Tibial nerve (tissue), 4 donors: ENCODE measurements around the gene FBLN1. TPM values are rescaled to one million over a fixed set of nuclear protein-coding genes. Genes with fewer than 3 reads are reported as not detected.

Source experiments
- DNase-seq, 2 donors: peaks; one replicate each; pipeline ENCODE4 v3.0.0-alpha.2; 2019; ENCODE audit warnings: low spot score in 2 of 2
- H3K27ac ChIP-seq, 4 donors: fragments of 200-600 bp; sonication (generic) in 3 of 4; one replicate each; pipeline ENCODE4 v1.5.1; 2017 to 2019; ENCODE audit warnings: mild to moderate bottlenecking in 1 of 4
- H3K27me3 ChIP-seq, 2 donors: fragments of 200-600 bp; sonication (generic) in 1 of 2; one replicate each; pipeline versions ENCODE4 v1.5.1 to v1.6.0; 2017 to 2019
- H3K36me3 ChIP-seq, 3 donors: fragments of 200-600 bp; sonication (generic); one replicate each; pipeline ENCODE4 v1.5.1; 2018 to 2019
- H3K4me1 ChIP-seq, 4 donors: fragments of 200-600 bp; sonication (generic) in 3 of 4; one replicate each; pipeline ENCODE4 v1.5.1; 2017 to 2019
- H3K4me3 ChIP-seq, 4 donors: fragments of 200-600 bp; sonication (generic) in 3 of 4; one replicate each; pipeline ENCODE4 v1.5.1; 2017 to 2019; ENCODE audit warnings: mild to moderate bottlenecking in 1 of 4, moderate library complexity in 1 of 4
- H3K9me3 ChIP-seq, 4 donors: fragments of 200-600 bp; sonication (generic) in 3 of 4; one replicate each; pipeline ENCODE4 v1.5.1; 2017 to 2019
- EP300 ChIP-seq, 2 donors: sonication (generic); formaldehyde crosslinking; IDR thresholded peaks; one replicate each; pipeline ENCODE4 v1.6.1; 2017; ENCODE audit warnings: antibody characterized with exemption in 2 of 2, mild to moderate bottlenecking in 1 of 2
- POLR2A ChIP-seq, 2 donors: fragments of 450-650 bp; IDR thresholded peaks; one replicate each; pipeline ENCODE4 v1.6.1; 2017; ENCODE audit warnings: antibody characterized with exemption in 2 of 2, mild to moderate bottlenecking in 2 of 2, moderate library complexity in 2 of 2
- WGBS, 2 donors: methylation state at CpG; one replicate each; pipeline ENCODE4 v1.1.5; 2018; 5-methylcytosine and 5-hydroxymethylcytosine counted together
- total RNA-seq, 4 donors: library from RNA; depleted of rRNA; stranded (reverse); fragments of >200 nt; gene quantifications; one replicate each; pipeline ENCODE4 v1.1.0, GENCODE V29; 2016
- TF ChIP-seq, protein P1 (sequence below), 5 experiments: fragments of 200-600 bp in 3 of 5; fragments of 450-650 bp in 2 of 5; sonication (generic) in 3 of 5; IDR thresholded peaks; one replicate each; pipeline ENCODE4 v1.5.1; 2016 to 2019; ENCODE audit warnings: antibody characterized with exemption in 5 of 5, mild to moderate bottlenecking in 3 of 5, moderate library complexity in 2 of 5

Gene FBLN1
- total RNA-seq, 4 donors from 2014 or later, result 172 to 1,145 (median 351) TPM

DNA sequence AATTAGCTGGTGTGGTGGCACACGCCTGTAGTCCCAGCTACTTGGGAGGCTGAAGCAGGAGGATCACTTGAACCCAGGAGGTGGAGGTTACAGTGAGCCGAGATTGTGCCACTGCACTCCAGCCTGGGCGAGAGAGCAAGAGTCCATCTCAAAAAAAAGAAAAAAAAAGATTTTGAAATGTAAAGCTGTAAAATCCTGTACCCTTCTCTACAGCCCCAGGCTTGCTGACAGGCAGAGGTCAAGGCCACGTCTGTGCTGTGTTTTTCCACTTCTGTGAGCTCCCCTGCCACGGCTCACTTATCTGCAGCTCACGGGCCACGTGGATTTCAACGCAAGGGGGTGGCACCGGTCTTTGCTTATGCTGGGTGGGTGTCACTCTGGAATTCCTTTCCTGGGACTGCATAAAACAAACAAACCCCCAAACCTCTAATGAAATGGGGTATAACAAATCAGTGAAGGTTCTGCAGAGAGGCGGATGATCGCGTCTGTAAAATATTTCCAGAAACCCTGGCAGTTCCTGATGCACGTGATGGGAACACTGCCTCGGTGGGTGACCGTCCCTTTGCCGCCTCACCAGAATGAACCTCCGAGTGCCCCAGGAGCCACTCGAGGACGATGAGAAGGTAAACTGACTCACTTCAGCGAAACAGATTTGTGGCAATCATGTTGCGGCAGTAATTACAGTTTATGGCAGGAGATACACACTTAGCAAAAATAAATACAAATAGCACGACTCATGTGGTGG, 125.0 kb downstream of the FBLN1 start:
- no peaks in the 10 kb centered on the region for H3K9me3 ChIP-seq
- peaks cover 0 to 10% (median 0%) of the 10 kb centered on the region in 4 donors for H3K4me1 ChIP-seq
- TF ChIP-seq, protein P1, sequence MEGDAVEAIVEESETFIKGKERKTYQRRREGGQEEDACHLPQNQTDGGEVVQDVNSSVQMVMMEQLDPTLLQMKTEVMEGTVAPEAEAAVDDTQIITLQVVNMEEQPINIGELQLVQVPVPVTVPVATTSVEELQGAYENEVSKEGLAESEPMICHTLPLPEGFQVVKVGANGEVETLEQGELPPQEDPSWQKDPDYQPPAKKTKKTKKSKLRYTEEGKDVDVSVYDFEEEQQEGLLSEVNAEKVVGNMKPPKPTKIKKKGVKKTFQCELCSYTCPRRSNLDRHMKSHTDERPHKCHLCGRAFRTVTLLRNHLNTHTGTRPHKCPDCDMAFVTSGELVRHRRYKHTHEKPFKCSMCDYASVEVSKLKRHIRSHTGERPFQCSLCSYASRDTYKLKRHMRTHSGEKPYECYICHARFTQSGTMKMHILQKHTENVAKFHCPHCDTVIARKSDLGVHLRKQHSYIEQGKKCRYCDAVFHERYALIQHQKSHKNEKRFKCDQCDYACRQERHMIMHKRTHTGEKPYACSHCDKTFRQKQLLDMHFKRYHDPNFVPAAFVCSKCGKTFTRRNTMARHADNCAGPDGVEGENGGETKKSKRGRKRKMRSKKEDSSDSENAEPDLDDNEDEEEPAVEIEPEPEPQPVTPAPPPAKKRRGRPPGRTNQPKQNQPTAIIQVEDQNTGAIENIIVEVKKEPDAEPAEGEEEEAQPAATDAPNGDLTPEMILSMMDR (IDR thresholded peaks at IDR 0.05), result no peak
- no peak for TF ChIP-seq POLR2A (IDR thresholded peaks at IDR 0.05)
- TF ChIP-seq EP300 (IDR thresholded peaks at IDR 0.05), result no peak
- no peak overlapping the region for H3K4me3 ChIP-seq
- no peaks in the 10 kb centered on the region for H3K36me3 ChIP-seq
- H3K27me3 ChIP-seq, result peaks cover 0 to 44% of the 10 kb centered on the region in 2 donors
- no peak for DNase-seq
- no peak overlapping the region for H3K27ac ChIP-seq
- WGBS, 2 donors, result 81% methylated on average over 22 of the region's 22 CpGs

- Histone ChIP-seq H3K4me3 (no peak overlapping the region), H3K27me3 (peaks cover 0 to 51% of the 10 kb centered on the region in 2 donors), H3K9me3 (no peaks in the 10 kb centered on the region), H3K36me3 (no peaks in the 10 kb centered on the region), H3K4me1 (peaks cover 0 to 15% (median 1%) of the 10 kb centered on the region in 4 donors), H3K27ac (no peak overlapping the region)
- no peak for DNase-seq
- 55 to 60% methylated on average over 5 of the region's 5 CpGs for WGBS, 2 donors
- no peak for TF ChIP-seq POLR2A (IDR thresholded peaks at IDR 0.05)
- TF ChIP-seq EP300 (IDR thresholded peaks at IDR 0.05), result no peak
- TF ChIP-seq, protein P1 (IDR thresholded peaks at IDR 0.05), result no peak
Measured at GRCh38 chr22:45628515-45628914, 125.8 kb downstream of the FBLN1 start.

- H3K27ac ChIP-seq, result no peak overlapping the region
- 39 to 52% methylated on average over 15 of the region's 15 CpGs for WGBS, 2 donors
- H3K4me1 ChIP-seq, result peaks cover 0 to 9% (median 1%) of the 10 kb centered on the region in 4 donors
- DNase-seq, result no peak
- H3K4me3 ChIP-seq, result no peak overlapping the region
- peaks cover 0 to 51% of the 10 kb centered on the region in 2 donors for H3K27me3 ChIP-seq
- H3K9me3 ChIP-seq, result no peaks in the 10 kb centered on the region
- H3K36me3 ChIP-seq, result no peaks in the 10 kb centered on the region
- TF ChIP-seq, protein P1 (IDR thresholded peaks at IDR 0.05), result no peak
- TF ChIP-seq EP300 (IDR thresholded peaks at IDR 0.05), result no peak
- no peak for TF ChIP-seq POLR2A (IDR thresholded peaks at IDR 0.05)
Measured at GRCh38 chr22:45629469-45630089, 126.9 kb downstream of the FBLN1 start.

DNA sequence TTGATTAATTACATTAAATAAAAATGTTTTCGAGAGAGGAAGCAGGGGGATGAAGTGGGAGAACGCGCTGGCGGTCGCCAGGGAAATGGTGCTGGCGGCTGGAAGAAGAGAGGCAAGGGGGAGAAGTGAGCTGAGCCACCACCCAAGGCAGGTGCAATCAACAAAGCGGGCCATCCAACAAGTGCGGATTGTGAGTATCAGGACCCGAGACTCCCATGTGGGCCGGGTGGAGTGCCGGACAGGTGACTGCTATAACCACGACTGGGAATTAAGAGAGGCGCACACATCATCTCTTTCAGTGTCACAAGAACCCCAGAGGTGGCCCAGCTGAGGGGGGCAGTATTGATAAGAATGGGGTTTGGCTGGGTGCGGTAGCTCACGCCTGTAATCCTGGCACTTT, 127.8 kb downstream of the FBLN1 start:
- TF ChIP-seq, protein P1 (IDR thresholded peaks at IDR 0.05), result no peak
- TF ChIP-seq POLR2A (IDR thresholded peaks at IDR 0.05), result no peak
- no peak for TF ChIP-seq EP300 (IDR thresholded peaks at IDR 0.05)
- Histone ChIP-seq H3K27ac (no peak overlapping the region), H3K36me3 (no peaks in the 10 kb centered on the region), H3K27me3 (peaks cover 0 to 50% of the 10 kb centered on the region in 2 donors), H3K9me3 (no peaks in the 10 kb centered on the region), H3K4me1 (peaks cover 0 to 7% (median 1%) of the 10 kb centered on the region in 4 donors), H3K4me3 (no peak overlapping the region)
- 93 to 94% methylated on average over 15 of the region's 15 CpGs for WGBS, 2 donors
- no peak for DNase-seq
